Tibial artery (tissue), 4 donors: ENCODE data around the gene OXTR.

Source experiments
- DNase-seq, 2 donors: peaks; one replicate each; pipeline ENCODE4 v3.0.0-alpha.2; 2019
- H3K27ac ChIP-seq, 2 donors: fragments of 200-600 bp; sonication (generic) in 1 of 2; 1 replicate in 1 of 2; 2 replicates in 1 of 2; pipeline ENCODE4 v1.5.1; 2018 to 2019; ENCODE audit warnings: mild to moderate bottlenecking in 1 of 2
- H3K27me3 ChIP-seq, 2 donors: fragments of 200-600 bp; sonication (generic) in 1 of 2; one replicate each; pipeline versions ENCODE4 v1.5.1 to v1.6.0; 2016 to 2019
- H3K36me3 ChIP-seq, 3 donors: fragments of 200-600 bp; sonication (generic) in 2 of 3; one replicate each; pipeline ENCODE4 v1.5.1; 2016 to 2019; ENCODE audit warnings: mild to moderate bottlenecking in 2 of 3
- H3K4me1 ChIP-seq, 4 donors: fragments of 200-600 bp; sonication (generic) in 2 of 4; 1 replicate in 3 of 4; 2 replicates in 1 of 4; pipeline ENCODE4 v1.5.1; 2016 to 2019
- H3K4me3 ChIP-seq, 2 donors: fragments of 200-600 bp; sonication (generic) in 1 of 2; 1 replicate in 1 of 2; 2 replicates in 1 of 2; pipeline ENCODE4 v1.5.1; 2018 to 2019; ENCODE audit warnings: mild to moderate bottlenecking in 2 of 2
- H3K9me3 ChIP-seq, 3 donors: fragments of 200-600 bp; sonication (generic) in 1 of 3; one replicate each; pipeline ENCODE4 v1.5.1; 2016 to 2019
- CTCF ChIP-seq, 2 experiments: fragments of 200-600 bp in 1 of 2; fragments of 450-650 bp in 1 of 2; IDR thresholded peaks; one replicate each; pipeline ENCODE4 v1.5.1; 2017 to 2019; ENCODE audit warnings: antibody characterized with exemption in 2 of 2, mild to moderate bottlenecking in 1 of 2, moderate library complexity in 1 of 2
- intact Hi-C: fragments of 100-400 bp; cut with DNase I; formaldehyde crosslinking; loops from one replicate; pipeline ENCODE4 v1.15.0; 2023; ENCODE audit warnings: low total_unique reads

OXTR gene

GRCh38 chr3:8769088-8769822 lies at the start of gene OXTR:
Gene OXTR (minus strand): TSS chr3:8769613. CDS start chr3:8768187, 1,426 bp downstream.
- no peak for DNase-seq
- H3K27me3 ChIP-seq: peaks cover 0 to 24% of the 10 kb centered on the region in 2 donors

GRCh38 chr3:8817486-8817885 lies 48.1 kb upstream of the OXTR start:
- Histone ChIP-seq H3K4me1 (no peaks in the 10 kb centered on the region), H3K27ac (no peak overlapping the region), H3K36me3 (peaks cover 0 to 8% (median 0%) of the 10 kb centered on the region in 3 donors), H3K27me3 (no peaks in the 10 kb centered on the region), H3K9me3 (peaks cover 0 to 30% (median 23%) of the 10 kb centered on the region in 3 donors), H3K4me3 (no peak overlapping the region)
- no peak for DNase-seq
- intact Hi-C loops: no loop called here
- TF ChIP-seq CTCF (IDR thresholded peaks at IDR 0.05): no peak

More at GRCh38 chr3:8769088-8769822, at the start of gene OXTR:
- intact Hi-C loops: no loop called here
- Histone ChIP-seq H3K27ac (no peak within 1 kb of the TSS), H3K9me3 (no peaks in the 10 kb centered on the region), H3K4me3 (peak within 1 kb of the TSS; percentile 28 to 45), H3K36me3 (no peaks in the 10 kb centered on the region), H3K4me1 (peaks cover 0 to 29% (median 21%) of the 10 kb centered on the region in 4 donors)
- TF ChIP-seq CTCF (IDR thresholded peaks at IDR 0.05): peak; percentile 88 to 99

GRCh38 chr3:8816106-8816505 lies 46.7 kb upstream of the OXTR start:
- Histone ChIP-seq H3K27ac (no peak overlapping the region), H3K4me3 (no peak overlapping the region), H3K4me1 (no peaks in the 10 kb centered on the region), H3K9me3 (peaks cover 0 to 30% (median 23%) of the 10 kb centered on the region in 3 donors), H3K27me3 (no peaks in the 10 kb centered on the region), H3K36me3 (peaks cover 0 to 8% (median 0%) of the 10 kb centered on the region in 3 donors)
- intact Hi-C loops: no loop called here
- TF ChIP-seq CTCF (IDR thresholded peaks at IDR 0.05): no peak
- DNase-seq: no peak

GRCh38 chr3:8813411-8813810 lies 44.0 kb upstream of the OXTR start:
- Histone ChIP-seq H3K27me3 (no peaks in the 10 kb centered on the region), H3K4me3 (no peak overlapping the region), H3K9me3 (peaks cover 0 to 11% (median 4%) of the 10 kb centered on the region in 3 donors), H3K4me1 (no peaks in the 10 kb centered on the region), H3K27ac (no peak overlapping the region), H3K36me3 (no peaks in the 10 kb centered on the region)
- TF ChIP-seq CTCF (IDR thresholded peaks at IDR 0.05): no peak
- DNase-seq: no peak
- intact Hi-C loops: no loop called here

- DNase-seq: no peak
- intact Hi-C loops: no loop called here
- Histone ChIP-seq H3K36me3 (no peaks in the 10 kb centered on the region), H3K4me3 (no peak overlapping the region), H3K27ac (no peak overlapping the region), H3K27me3 (no peaks in the 10 kb centered on the region), H3K9me3 (no peaks in the 10 kb centered on the region), H3K4me1 (no peaks in the 10 kb centered on the region)
- TF ChIP-seq CTCF (IDR thresholded peaks at IDR 0.05): no peak
Observed at GRCh38 chr3:8810561-8810960, 41.1 kb upstream of the OXTR start.
